ENCODE measurements around the gene AXIN1.

Gene AXIN1

GRCh38 chr16:389352-389751 is 36.8 kb upstream of the AXIN1 start:
- no peak for DNase-seq (ENCODE audit: low read depth in 2 of 2)
- TF ChIP-seq CTCF (IDR thresholded peaks at IDR 0.05; ENCODE audit: low read depth, low read length) = no peak
- no peak overlapping the region for H3K4me3 ChIP-seq (replicated peaks in 1 of 2; ENCODE audit: low read depth in 2 of 2, low read length in 2 of 2)

GRCh38 chr16:387761-388666 is 35.5 kb upstream of the AXIN1 start:
- TF ChIP-seq CTCF (IDR thresholded peaks at IDR 0.05; ENCODE audit: low read depth, low read length) = peak; percentile 9
- DNase-seq (ENCODE audit: low read depth in 2 of 2) = peak in 1 of 2 donors; percentile 68
- H3K4me3 ChIP-seq (replicated peaks in 1 of 2; ENCODE audit: low read depth in 2 of 2, low read length in 2 of 2) = peak overlapping the region in 1 of 2 donors; percentile 9

- TF ChIP-seq CTCF (IDR thresholded peaks at IDR 0.05; ENCODE audit: low read depth, low read length) = no peak
- peak; percentile 33 to 51 for DNase-seq (ENCODE audit: low read depth in 2 of 2)
- no peak overlapping the region for H3K4me3 ChIP-seq (replicated peaks in 1 of 2; ENCODE audit: low read depth in 2 of 2, low read length in 2 of 2)
These were observed 34.2 kb upstream of the AXIN1 start for GRCh38 chr16:386641-387156.

- no peak overlapping the region for H3K4me3 ChIP-seq (replicated peaks in 1 of 2; ENCODE audit: low read depth in 2 of 2, low read length in 2 of 2)
- no peak for DNase-seq (ENCODE audit: low read depth in 2 of 2)
- no peak for TF ChIP-seq CTCF (IDR thresholded peaks at IDR 0.05; ENCODE audit: low read depth, low read length)
These were observed 31.0 kb upstream of the AXIN1 start for GRCh38 chr16:383326-384051.

- no peak for TF ChIP-seq CTCF (IDR thresholded peaks at IDR 0.05; ENCODE audit: low read depth, low read length)
- peak; percentile 25 to 67 for DNase-seq (ENCODE audit: low read depth in 2 of 2)
- peak within 1 kb of the TSS; percentile 78 to 80 for H3K4me3 ChIP-seq (replicated peaks in 1 of 2; ENCODE audit: low read depth in 2 of 2, low read length in 2 of 2)
These were observed 29.5 kb upstream of the AXIN1 start, which contains the start of gene PGAP6 for GRCh38 chr16:381789-382717. Gene PGAP6, minus strand, starts transcription at chr16:381978. Its CDS starts 157 bp downstream, at chr16:381821.
